H9 (cell line): ENCODE data around the gene ULK4. TPM values are rescaled to one million over a fixed set of nuclear protein-coding genes. Genes with fewer than 3 reads are reported as not detected.

Experiments used
- DNase-seq: peaks from one replicate; pipeline ENCODE4 v3.0.0-alpha.2; 2017
- H2AFZ ChIP-seq: one replicate; pipeline ENCODE4 v1.6.1; 2013; ENCODE audit warnings: mild to moderate bottlenecking, low read length, control low read depth, moderate library complexity
- H2AK5ac ChIP-seq: 2 replicates; pipeline ENCODE4 v1.6.1; 2013; ENCODE audit warnings: low read length, control low read depth, mixed read lengths; ENCODE audit not compliant: insufficient read length
- H2BK120ac ChIP-seq: one replicate; pipeline ENCODE4 v1.6.1; 2013; ENCODE audit warnings: low read depth, mild to moderate bottlenecking, low read length, control low read depth, inconsistent platforms; ENCODE audit not compliant: poor library complexity, severe bottlenecking
- H2BK12ac ChIP-seq: 2 replicates; pipeline ENCODE4 v1.6.1; 2013; ENCODE audit warnings: low read length, control low read depth, mixed read lengths, low read depth; ENCODE audit not compliant: insufficient read length
- H2BK15ac ChIP-seq: 2 replicates; pipeline ENCODE4 v1.6.1; 2013; ENCODE audit warnings: low read depth, low read length, control low read depth
- H2BK20ac ChIP-seq: one replicate; pipeline ENCODE4 v1.6.1; 2013; ENCODE audit warnings: low read depth, mild to moderate bottlenecking, low read length, control low read depth, inconsistent platforms; ENCODE audit not compliant: poor library complexity, severe bottlenecking
- H2BK5ac ChIP-seq: 2 replicates; pipeline ENCODE4 v1.6.1; 2013; ENCODE audit warnings: low read length, control low read depth, mixed read lengths; ENCODE audit not compliant: insufficient read length
- H3K14ac ChIP-seq: 2 replicates; pipeline ENCODE4 v1.6.1; 2013; ENCODE audit warnings: low read length, control low read depth; ENCODE audit not compliant: insufficient read depth
- H3K18ac ChIP-seq: 2 replicates; pipeline ENCODE4 v1.6.1; 2013; ENCODE audit warnings: low read depth, mild to moderate bottlenecking, mixed read lengths, low read length, control low read depth; ENCODE audit not compliant: insufficient read length
- H3K23ac ChIP-seq: 2 replicates; pipeline ENCODE4 v1.6.1; 2013; ENCODE audit warnings: low read length, control low read depth, mixed read lengths, low read depth; ENCODE audit not compliant: insufficient read length
- H3K23me2 ChIP-seq: 2 replicates; pipeline ENCODE4 v1.6.1; 2013; ENCODE audit warnings: low read depth, mild to moderate bottlenecking, mixed read lengths, low read length, control low read depth; ENCODE audit not compliant: insufficient read length, poor library complexity, severe bottlenecking
- H3K27ac ChIP-seq: 2 replicates; pipeline ENCODE4 v1.5.1; 2013; ENCODE audit warnings: low read length, control low read depth, mixed read lengths, low read depth; ENCODE audit not compliant: insufficient read length
- H3K27me3 ChIP-seq: 2 replicates; pipeline ENCODE4 v1.6.1; 2013; ENCODE audit warnings: low read length, control low read depth, inconsistent platforms; ENCODE audit not compliant: insufficient read depth
- H3K4ac ChIP-seq: 2 replicates; pipeline ENCODE4 v1.6.1; 2013; ENCODE audit warnings: low read depth, mild to moderate bottlenecking, control low read depth, inconsistent platforms, low read length, moderate library complexity
- H3K4me1 ChIP-seq: 2 replicates; pipeline ENCODE4 v1.6.1; 2013; ENCODE audit warnings: low read length, control low read depth, inconsistent platforms; ENCODE audit not compliant: insufficient read depth
- H3K4me2 ChIP-seq: 2 replicates; pipeline ENCODE4 v1.6.1; 2013; ENCODE audit warnings: low read length, control low read depth, mixed read lengths; ENCODE audit not compliant: insufficient read length, insufficient read depth
- H3K56ac ChIP-seq: 2 replicates; pipeline ENCODE4 v1.6.1; 2013; ENCODE audit warnings: low read depth, mild to moderate bottlenecking, mixed read lengths, low read length, control low read depth; ENCODE audit not compliant: insufficient read length
- H3K79me1 ChIP-seq: 2 replicates; pipeline ENCODE4 v1.6.1; 2013; ENCODE audit warnings: low read depth, mild to moderate bottlenecking, moderate library complexity, low read length, control low read depth, inconsistent platforms; ENCODE audit not compliant: insufficient read depth, poor library complexity, severe bottlenecking
- H3K79me2 ChIP-seq: 2 replicates; pipeline ENCODE4 v1.6.1; 2013; ENCODE audit warnings: low read length, control low read depth, inconsistent platforms; ENCODE audit not compliant: insufficient read depth
- H3K9ac ChIP-seq: 2 replicates; pipeline ENCODE4 v1.6.1; 2013; ENCODE audit warnings: low read length, control low read depth, mixed read lengths; ENCODE audit not compliant: insufficient read length; ENCODE audit errors: extremely low read depth
- H3K9me3 ChIP-seq: one replicate; pipeline ENCODE4 v1.6.1; 2013; ENCODE audit warnings: low read depth, low read length, inconsistent platforms; ENCODE audit not compliant: control insufficient read depth
- H3T11ph ChIP-seq: one replicate; pipeline ENCODE4 v1.6.1; 2013; ENCODE audit warnings: mild to moderate bottlenecking, low read length, control low read depth, inconsistent platforms
- H4K20me1 ChIP-seq: one replicate; pipeline ENCODE4 v1.6.1; 2013; ENCODE audit not compliant: control insufficient read depth, insufficient read length, insufficient read depth
- H4K5ac ChIP-seq: 2 replicates; pipeline ENCODE4 v1.6.1; 2013; ENCODE audit warnings: low read depth, mild to moderate bottlenecking, mixed read lengths, low read length, control low read depth; ENCODE audit not compliant: insufficient read length
- H4K8ac ChIP-seq: replicated peaks from 2 replicates; pipeline ENCODE4 v1.6.1; 2013; ENCODE audit warnings: low read length, control low read depth, mixed read lengths, low read depth; ENCODE audit not compliant: insufficient read length
- H4K91ac ChIP-seq: 2 replicates; pipeline ENCODE4 v1.6.1; 2013; ENCODE audit warnings: low read depth, mild to moderate bottlenecking, moderate library complexity, mixed read lengths, low read length, control low read depth; ENCODE audit not compliant: insufficient read length
- H3K27ac Mint-ChIP-seq, 3 experiments: 2 replicates in 2 of 3; 3 replicates in 1 of 3; pipeline ENCODE4 v1.8.0; 2020 to 2021; ENCODE audit warnings: mixed read lengths in 3 of 3, mild to moderate bottlenecking in 1 of 3, moderate library complexity in 1 of 3
- H3K27me3 Mint-ChIP-seq: 2 replicates; pipeline ENCODE4 v1.8.0; 2021; ENCODE audit warnings: low read depth, mild to moderate bottlenecking, moderate library complexity, mixed read lengths
- H3K36me3 Mint-ChIP-seq, 3 experiments: 2 replicates in 2 of 3; 3 replicates in 1 of 3; pipeline ENCODE4 v1.8.0; 2020 to 2021; ENCODE audit warnings: low read depth in 3 of 3, mixed read lengths in 3 of 3; ENCODE audit not compliant: insufficient read depth in 1 of 3
- H3K4me1 Mint-ChIP-seq, 2 experiments: 2 replicates each; pipeline ENCODE4 v1.8.0; 2020; ENCODE audit warnings: mixed read lengths in 2 of 2
- H3K4me3 Mint-ChIP-seq, 2 experiments: 2 replicates in 1 of 2; 3 replicates in 1 of 2; pipeline ENCODE4 v1.8.0; 2020 to 2021; ENCODE audit warnings: mild to moderate bottlenecking in 2 of 2, mixed read lengths in 2 of 2, moderate library complexity in 1 of 2
- H3K9me3 Mint-ChIP-seq, 2 experiments: 2 replicates in 1 of 2; 3 replicates in 1 of 2; pipeline ENCODE4 v1.8.0; 2020; ENCODE audit warnings: mild to moderate bottlenecking in 2 of 2, mixed read lengths in 2 of 2, moderate library complexity in 1 of 2
- WGBS: extraction: QIAGEN DNeasy Blood & Tissue Kit; methylation state at CpG from one replicate; pipeline ENCODE4 v1.1.7; 2013; ENCODE audit warnings: missing lambda C conversion rate, low lambda C conversion rate, mixed read lengths; ENCODE audit not compliant: insufficient read length; ENCODE audit errors: extremely low coverage; 5-methylcytosine and 5-hydroxymethylcytosine counted together
- total RNA-seq: library from RNA; stranded (reverse); gene quantifications from 2 replicates; pipeline ENCODE4 v1.2.1, GENCODE V29; 2021
- TF ChIP-seq, protein P1 (sequence below): fragments of 200-600 bp; sonication (generic); conservative IDR thresholded peaks from 3 replicates; pipeline ENCODE4 v1.8.0; 2021; ENCODE audit warnings: antibody characterized with exemption, mild to moderate bottlenecking

Gene ULK4
- total RNA-seq, 1 experiment from 2014 or later, result 12.9 TPM

DNA sequence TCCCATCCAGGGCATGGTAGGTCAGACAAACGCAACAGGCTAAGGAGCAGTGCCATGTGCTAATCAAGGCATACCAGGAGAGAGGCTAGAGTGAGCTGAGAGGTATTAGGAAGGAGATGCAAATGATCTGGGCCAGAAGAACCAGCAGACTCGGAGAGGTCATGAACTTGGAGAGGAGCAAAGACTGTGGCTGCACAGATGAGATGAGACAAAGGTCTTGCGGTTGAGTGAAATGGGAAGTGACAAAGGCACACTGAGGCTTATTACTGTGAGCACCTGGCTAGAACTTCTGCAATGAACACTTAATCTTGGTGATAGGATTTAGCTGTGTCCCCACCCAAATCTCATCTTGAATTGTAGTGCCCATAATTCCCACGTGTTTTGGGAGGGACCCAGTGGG lies 380.2 kb downstream of the ULK4 start:
- TF ChIP-seq, protein P1, sequence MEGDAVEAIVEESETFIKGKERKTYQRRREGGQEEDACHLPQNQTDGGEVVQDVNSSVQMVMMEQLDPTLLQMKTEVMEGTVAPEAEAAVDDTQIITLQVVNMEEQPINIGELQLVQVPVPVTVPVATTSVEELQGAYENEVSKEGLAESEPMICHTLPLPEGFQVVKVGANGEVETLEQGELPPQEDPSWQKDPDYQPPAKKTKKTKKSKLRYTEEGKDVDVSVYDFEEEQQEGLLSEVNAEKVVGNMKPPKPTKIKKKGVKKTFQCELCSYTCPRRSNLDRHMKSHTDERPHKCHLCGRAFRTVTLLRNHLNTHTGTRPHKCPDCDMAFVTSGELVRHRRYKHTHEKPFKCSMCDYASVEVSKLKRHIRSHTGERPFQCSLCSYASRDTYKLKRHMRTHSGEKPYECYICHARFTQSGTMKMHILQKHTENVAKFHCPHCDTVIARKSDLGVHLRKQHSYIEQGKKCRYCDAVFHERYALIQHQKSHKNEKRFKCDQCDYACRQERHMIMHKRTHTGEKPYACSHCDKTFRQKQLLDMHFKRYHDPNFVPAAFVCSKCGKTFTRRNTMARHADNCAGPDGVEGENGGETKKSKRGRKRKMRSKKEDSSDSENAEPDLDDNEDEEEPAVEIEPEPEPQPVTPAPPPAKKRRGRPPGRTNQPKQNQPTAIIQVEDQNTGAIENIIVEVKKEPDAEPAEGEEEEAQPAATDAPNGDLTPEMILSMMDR, result no peak
- no peaks in the 10 kb centered on the region for H3K23me2 ChIP-seq
- WGBS, result no CpG with 5 or more reads among the region's 4 CpGs

More for the DNA sequence above, 380.2 kb downstream of the ULK4 start:
- no peak overlapping the region for H3K4me3 Mint-ChIP-seq
- H4K20me1 ChIP-seq, result no peaks in the 10 kb centered on the region
- H3K79me2 ChIP-seq, result no peaks in the 10 kb centered on the region
- H2BK20ac ChIP-seq, result no peak overlapping the region
- H2BK5ac ChIP-seq, result no peak overlapping the region
- no peak overlapping the region for H3T11ph ChIP-seq
- no peak overlapping the region for H3K27ac Mint-ChIP-seq
- H3K56ac ChIP-seq, result no peak overlapping the region
- no peak overlapping the region for H3K9ac ChIP-seq
- H4K91ac ChIP-seq, result no peak overlapping the region
- H3K27me3 ChIP-seq, result no peaks in the 10 kb centered on the region
- no peak overlapping the region for H3K4me2 ChIP-seq
- no peaks in the 10 kb centered on the region; a peak in 1 of 5 replicates for H3K9me3 Mint-ChIP-seq
- no peak overlapping the region for H2AFZ ChIP-seq
- H2BK15ac ChIP-seq, result no peak overlapping the region
- DNase-seq, result no peak
- no peaks in the 10 kb centered on the region for H3K79me1 ChIP-seq
- no peaks in the 10 kb centered on the region for H3K36me3 Mint-ChIP-seq
- no peaks in the 10 kb centered on the region for H3K9me3 ChIP-seq
- no peaks in the 10 kb centered on the region for H3K27me3 Mint-ChIP-seq
- no peak overlapping the region for H3K14ac ChIP-seq
- H3K23ac ChIP-seq, result no peak overlapping the region
- H3K4me1 ChIP-seq, result peaks cover 10% of the 10 kb centered on the region
- H4K8ac ChIP-seq, result no peak overlapping the region
- H2BK120ac ChIP-seq, result no peak overlapping the region
- no peak overlapping the region for H2AK5ac ChIP-seq
- no peak overlapping the region for H3K4ac ChIP-seq
- H3K18ac ChIP-seq, result no peak overlapping the region
- H3K4me1 Mint-ChIP-seq, result peaks cover 40 to 43% of the 10 kb centered on the region in 2 experiments
- no peak overlapping the region for H2BK12ac ChIP-seq
- H4K5ac ChIP-seq, result no peak overlapping the region
- H3K27ac ChIP-seq, result no peak overlapping the region
